Fibroblast of upper back skin (primary cell): ENCODE measurements around the gene ADGRA1.
"Not testable (repeated sequence)": the region's sequence is repeated elsewhere in the genome, so short reads cannot be mapped to it uniquely, and the experiment has no call there.

Experiments
- DNase-seq: peaks from one replicate; pipeline ENCODE4 v3.0.0-alpha.2; 2013

ADGRA1 gene

GRCh38 chr10:133096616-133097269 is 9.0 kb downstream of the ADGRA1 start:
- DNase-seq, result no peak

GRCh38 chr10:133097418-133097817 is 9.7 kb downstream of the ADGRA1 start:
- DNase-seq, result no peak

- no peak for DNase-seq
Measured at GRCh38 chr10:133097961-133098360, 10.2 kb downstream of the ADGRA1 start.

GRCh38 chr10:133098426-133099124 is 10.9 kb downstream of the ADGRA1 start:
- DNase-seq, result no peak

- DNase-seq, result no peak
Measured at GRCh38 chr10:133099571-133099970, 11.8 kb downstream of the ADGRA1 start.

GRCh38 chr10:133100186-133100585 is 12.5 kb downstream of the ADGRA1 start:
- no peak for DNase-seq

GRCh38 chr10:133100706-133101415 is 13.1 kb downstream of the ADGRA1 start:
- no peak for DNase-seq

GRCh38 chr10:133101416-133101810 is 13.7 kb downstream of the ADGRA1 start:
- no peak for DNase-seq

GRCh38 chr10:133102415-133103095 is 14.8 kb downstream of the ADGRA1 start:
- no peak for DNase-seq

GRCh38 chr10:133103311-133103910 is 15.7 kb downstream of the ADGRA1 start:
- no peak for DNase-seq

GRCh38 chr10:133104068-133104962 is 16.6 kb downstream of the ADGRA1 start:
- no peak for DNase-seq

GRCh38 chr10:133104963-133105640 is 17.4 kb downstream of the ADGRA1 start:
- no peak for DNase-seq

GRCh38 chr10:133105686-133106390 is 18.1 kb downstream of the ADGRA1 start:
- no peak for DNase-seq

GRCh38 chr10:133106516-133106915 is 18.8 kb downstream of the ADGRA1 start:
- no peak for DNase-seq

GRCh38 chr10:133107442-133107841 is 19.7 kb downstream of the ADGRA1 start:
- no peak for DNase-seq

- DNase-seq, result no peak
Measured at GRCh38 chr10:133109711-133110110, 22.0 kb downstream of the ADGRA1 start.

- DNase-seq, result no peak
Measured at GRCh38 chr10:133110133-133110532, 22.4 kb downstream of the ADGRA1 start.

GRCh38 chr10:133110609-133111275 is 23.0 kb downstream of the ADGRA1 start:
- no peak for DNase-seq

- DNase-seq, result not testable (repeated sequence)
Measured at GRCh38 chr10:133111640-133112039, 23.9 kb downstream of the ADGRA1 start.
